ENCODE data around the gene SVIL.

- no peak for TF ChIP-seq CTCF (IDR thresholded peaks at IDR 0.05)
- TF ChIP-seq POLR2A (IDR thresholded peaks at IDR 0.05) = no peak
Observed at GRCh38 chr10:29615195-29615594, 19.6 kb downstream of the SVIL start.

All from Peyer's patch (tissue), 4 donors.